Measurements from ENCODE around the gene KRTAP10-7. TPM values are rescaled to one million over a fixed set of nuclear protein-coding genes. Genes with fewer than 3 reads are reported as not detected.
"Not testable (repeated sequence)": the region's sequence is repeated elsewhere in the genome, so short reads cannot be mapped to it uniquely, and the experiment has no call there.

KRTAP10-7 gene
- total RNA-seq, 1 experiment from 2014 or later = not detected

GRCh38 chr21:44636209-44637017 is 36.0 kb downstream of the KRTAP10-7 start:
- Histone ChIP-seq H3K9me3 (ENCODE audit: low read length) (no peaks in the 10 kb centered on the region), H3K4me2 (ENCODE audit: low read depth, low read length, poor library complexity, severe bottlenecking) (no peak overlapping the region)
- DNase-seq = no peak

GRCh38 chr21:44637018-44637850 is 36.8 kb downstream of the KRTAP10-7 start, which contains the start of gene KRTAP10-10:
KRTAP10-10 (plus strand) TSS chr21:44637356; CDS start chr21:44637418, 62 bp downstream.
- Histone ChIP-seq H3K9me3 (ENCODE audit: low read length) (no peaks in the 10 kb centered on the region), H3K79me2 (ENCODE audit: low read length) (no peaks in the 10 kb centered on the region), H4K20me1 (ENCODE audit: insufficient read depth, low read depth, low read length) (no peaks in the 10 kb centered on the region), H2AFZ (ENCODE audit: low read length) (no peak within 1 kb of the TSS), H3K4me1 (ENCODE audit: low read length) (no peaks in the 10 kb centered on the region), H3K9me2 (replicated peaks; ENCODE audit: insufficient read depth, low read length) (no peaks in the 10 kb centered on the region), H3K27me3 (ENCODE audit: low read length) (no peaks in the 10 kb centered on the region), H3K9ac (ENCODE audit: low read length) (no peak within 1 kb of the TSS), H3K4me2 (ENCODE audit: low read depth, low read length, poor library complexity, severe bottlenecking) (no peak within 1 kb of the TSS), H3K4me3 (ENCODE audit: low read length) (no peak within 1 kb of the TSS), H3K36me3 (ENCODE audit: insufficient read depth, low read length) (no peaks in the 10 kb centered on the region), H3K27ac (ENCODE audit: low read length) (no peak within 1 kb of the TSS)
- DNase-seq = no peak

More at GRCh38 chr21:44636209-44637017, 36.0 kb downstream of the KRTAP10-7 start:
- Histone ChIP-seq H3K4me3 (ENCODE audit: low read length) (no peak overlapping the region), H3K27me3 (ENCODE audit: low read length) (no peaks in the 10 kb centered on the region), H4K20me1 (ENCODE audit: insufficient read depth, low read depth, low read length) (no peaks in the 10 kb centered on the region), H3K9me2 (replicated peaks; ENCODE audit: insufficient read depth, low read length) (no peaks in the 10 kb centered on the region), H3K79me2 (ENCODE audit: low read length) (no peaks in the 10 kb centered on the region), H3K4me1 (ENCODE audit: low read length) (no peaks in the 10 kb centered on the region), H2AFZ (ENCODE audit: low read length) (no peak overlapping the region), H3K9ac (ENCODE audit: low read length) (no peak overlapping the region), H3K27ac (ENCODE audit: low read length) (no peak overlapping the region), H3K36me3 (ENCODE audit: insufficient read depth, low read length) (no peaks in the 10 kb centered on the region)

GRCh38 chr21:44637851-44638348 is 37.5 kb downstream of the KRTAP10-7 start:
- not testable (repeated sequence) for H3K9me3 ChIP-seq (ENCODE audit: low read length); H4K20me1 ChIP-seq (ENCODE audit: insufficient read depth, low read depth, low read length); H3K9ac ChIP-seq (ENCODE audit: low read length); H3K9me2 ChIP-seq (replicated peaks; ENCODE audit: insufficient read depth, low read length); H2AFZ ChIP-seq (ENCODE audit: low read length); H3K36me3 ChIP-seq (ENCODE audit: insufficient read depth, low read length); H3K4me3 ChIP-seq (ENCODE audit: low read length); H3K27ac ChIP-seq (ENCODE audit: low read length); DNase-seq; H3K79me2 ChIP-seq (ENCODE audit: low read length); H3K4me1 ChIP-seq (ENCODE audit: low read length); H3K4me2 ChIP-seq (ENCODE audit: low read depth, low read length, poor library complexity, severe bottlenecking); H3K27me3 ChIP-seq (ENCODE audit: low read length)

GRCh38 chr21:44638506-44639330 is 38.3 kb downstream of the KRTAP10-7 start:
- H3K9me3 ChIP-seq (ENCODE audit: low read length); H3K27ac ChIP-seq (ENCODE audit: low read length); H3K36me3 ChIP-seq (ENCODE audit: insufficient read depth, low read length); H3K9ac ChIP-seq (ENCODE audit: low read length); H2AFZ ChIP-seq (ENCODE audit: low read length); DNase-seq; H3K79me2 ChIP-seq (ENCODE audit: low read length); H3K9me2 ChIP-seq (replicated peaks; ENCODE audit: insufficient read depth, low read length); H3K4me3 ChIP-seq (ENCODE audit: low read length); H3K4me2 ChIP-seq (ENCODE audit: low read depth, low read length, poor library complexity, severe bottlenecking); H3K27me3 ChIP-seq (ENCODE audit: low read length); H4K20me1 ChIP-seq (ENCODE audit: insufficient read depth, low read depth, low read length); H3K4me1 ChIP-seq (ENCODE audit: low read length): not testable (repeated sequence)

- no peak for DNase-seq
- H4K20me1 ChIP-seq (ENCODE audit: insufficient read depth, low read depth, low read length) = no peaks in the 10 kb centered on the region
- no peaks in the 10 kb centered on the region for H3K4me1 ChIP-seq (ENCODE audit: low read length)
- H3K9ac ChIP-seq (ENCODE audit: low read length) = no peak overlapping the region
- no peak overlapping the region for H3K27ac ChIP-seq (ENCODE audit: low read length)
- H3K4me3 ChIP-seq (ENCODE audit: low read length) = no peak overlapping the region
- no peak overlapping the region for H3K4me2 ChIP-seq (ENCODE audit: low read depth, low read length, poor library complexity, severe bottlenecking)
- no peaks in the 10 kb centered on the region for H3K79me2 ChIP-seq (ENCODE audit: low read length)
- H3K36me3 ChIP-seq (ENCODE audit: insufficient read depth, low read length) = no peaks in the 10 kb centered on the region
- no peaks in the 10 kb centered on the region for H3K27me3 ChIP-seq (ENCODE audit: low read length)
- H2AFZ ChIP-seq (ENCODE audit: low read length) = no peak overlapping the region
- H3K9me2 ChIP-seq (replicated peaks; ENCODE audit: insufficient read depth, low read length) = no peaks in the 10 kb centered on the region
- H3K9me3 ChIP-seq (ENCODE audit: low read length) = no peaks in the 10 kb centered on the region
Measured at GRCh38 chr21:44639331-44639655, 38.9 kb downstream of the KRTAP10-7 start.

GRCh38 chr21:44640761-44641160 is 40.4 kb downstream of the KRTAP10-7 start:
- no peaks in the 10 kb centered on the region for H3K4me1 ChIP-seq (ENCODE audit: low read length)
- H3K9ac ChIP-seq (ENCODE audit: low read length) = no peak overlapping the region
- no peak overlapping the region for H3K4me3 ChIP-seq (ENCODE audit: low read length)
- no peaks in the 10 kb centered on the region for H3K79me2 ChIP-seq (ENCODE audit: low read length)
- no peaks in the 10 kb centered on the region for H4K20me1 ChIP-seq (ENCODE audit: insufficient read depth, low read depth, low read length)
- H3K27me3 ChIP-seq (ENCODE audit: low read length) = no peaks in the 10 kb centered on the region
- H3K9me2 ChIP-seq (replicated peaks; ENCODE audit: insufficient read depth, low read length) = no peaks in the 10 kb centered on the region
- no peaks in the 10 kb centered on the region for H3K36me3 ChIP-seq (ENCODE audit: insufficient read depth, low read length)
- DNase-seq = no peak
- H3K4me2 ChIP-seq (ENCODE audit: low read depth, low read length, poor library complexity, severe bottlenecking) = no peak overlapping the region
- H3K27ac ChIP-seq (ENCODE audit: low read length) = no peak overlapping the region
- no peak overlapping the region for H2AFZ ChIP-seq (ENCODE audit: low read length)
- peaks cover 5% of the 10 kb centered on the region; the same call in 1 of the 2 replicates for H3K9me3 ChIP-seq (ENCODE audit: low read length)

GRCh38 chr21:44643741-44644310 is 43.4 kb downstream of the KRTAP10-7 start:
- no peak overlapping the region for H3K27ac ChIP-seq (ENCODE audit: low read length)
- H3K27me3 ChIP-seq (ENCODE audit: low read length) = no peaks in the 10 kb centered on the region
- H2AFZ ChIP-seq (ENCODE audit: low read length) = no peak overlapping the region
- H3K9me2 ChIP-seq (replicated peaks; ENCODE audit: insufficient read depth, low read length) = no peaks in the 10 kb centered on the region
- no peak overlapping the region for H3K4me2 ChIP-seq (ENCODE audit: low read depth, low read length, poor library complexity, severe bottlenecking)
- no peak overlapping the region for H3K4me3 ChIP-seq (ENCODE audit: low read length)
- H3K36me3 ChIP-seq (ENCODE audit: insufficient read depth, low read length) = no peaks in the 10 kb centered on the region
- H3K9ac ChIP-seq (ENCODE audit: low read length) = no peak overlapping the region
- no peaks in the 10 kb centered on the region for H4K20me1 ChIP-seq (ENCODE audit: insufficient read depth, low read depth, low read length)
- peaks cover 5% of the 10 kb centered on the region; the same call in 1 of the 2 replicates for H3K9me3 ChIP-seq (ENCODE audit: low read length)
- no peak for DNase-seq
- H3K4me1 ChIP-seq (ENCODE audit: low read length) = no peaks in the 10 kb centered on the region
- no peaks in the 10 kb centered on the region for H3K79me2 ChIP-seq (ENCODE audit: low read length)

Data from Karpas-422 (cell line).